ENCODE measurements around the gene UGCG.

The UGCG gene

GRCh38 chr9:111963995-111964394 is 67.4 kb downstream of the UGCG start:
- no peak for TF ChIP-seq CTCF (IDR thresholded peaks at IDR 0.05)

GRCh38 chr9:111965566-111966019 is 69.0 kb downstream of the UGCG start:
- TF ChIP-seq CTCF (IDR thresholded peaks at IDR 0.05): no peak

GRCh38 chr9:111966124-111966723 is 69.6 kb downstream of the UGCG start:
- no peak for TF ChIP-seq CTCF (IDR thresholded peaks at IDR 0.05)

- TF ChIP-seq CTCF (IDR thresholded peaks at IDR 0.05): no peak
These were observed 70.3 kb downstream of the UGCG start for GRCh38 chr9:111966861-111967291.

- TF ChIP-seq CTCF (IDR thresholded peaks at IDR 0.05): no peak
These were observed 71.0 kb downstream of the UGCG start for GRCh38 chr9:111967621-111968020.

GRCh38 chr9:111969061-111969460 is 72.4 kb downstream of the UGCG start:
- no peak for TF ChIP-seq CTCF (IDR thresholded peaks at IDR 0.05)

GRCh38 chr9:111969622-111970021 is 73.0 kb downstream of the UGCG start:
- no peak for TF ChIP-seq CTCF (IDR thresholded peaks at IDR 0.05)

- TF ChIP-seq CTCF (IDR thresholded peaks at IDR 0.05): no peak
These were observed 74.2 kb downstream of the UGCG start for GRCh38 chr9:111970827-111971226.
